Kidney (tissue), 14 donors: ENCODE measurements around the gene ABHD14A. TPM values are rescaled to one million over a fixed set of nuclear protein-coding genes. Genes with fewer than 3 reads are reported as not detected.

Experiments used
- DNase-seq, 5 donors: peaks; one replicate each; pipeline ENCODE4 v3.0.0-alpha.2; 2013 to 2020
- FAIRE-seq: peaks from 2 replicates; lab custom pipeline; 2012; peaks lifted over from hg19 to GRCh38; lab: Jason Lieb, UNC
- H3K27ac ChIP-seq, 2 donors: one replicate each; pipeline ENCODE4 v1.7.0; 2013; ENCODE audit warnings: low read depth in 2 of 2, low read length in 2 of 2, inconsistent platforms in 1 of 2
- H3K27me3 ChIP-seq: one replicate; pipeline ENCODE4 v1.7.1; 2013; ENCODE audit warnings: low read length, inconsistent platforms; ENCODE audit not compliant: control insufficient read depth, insufficient read depth
- H3K36me3 ChIP-seq, 3 donors: one replicate each; pipeline versions ENCODE4 v1.7.0 to v1.7.1; 2013; ENCODE audit warnings: low read length in 3 of 3, control low read depth in 1 of 3, inconsistent platforms in 1 of 3; ENCODE audit not compliant: insufficient read depth in 3 of 3, control insufficient read depth in 2 of 3
- H3K4me1 ChIP-seq, 3 donors: one replicate each; pipeline versions ENCODE4 v1.7.0 to v1.7.1; 2013; ENCODE audit warnings: low read length in 3 of 3, inconsistent platforms in 1 of 3, low read depth in 1 of 3; ENCODE audit not compliant: control insufficient read depth in 2 of 3, insufficient read depth in 2 of 3
- H3K4me3 ChIP-seq, 3 donors: one replicate each; pipeline versions ENCODE4 v1.7.0 to v1.8.1; 2013; ENCODE audit warnings: low read length in 3 of 3, control low read depth in 1 of 3, inconsistent platforms in 1 of 3
- H3K9ac ChIP-seq, 3 donors: one replicate each; pipeline versions ENCODE4 v1.7.0 to v1.7.1; 2013; ENCODE audit warnings: low read length in 3 of 3, control low read depth in 1 of 3, inconsistent platforms in 1 of 3
- H3K9me3 ChIP-seq, 3 donors: one replicate each; pipeline versions ENCODE4 v1.7.0 to v1.7.1; 2013; ENCODE audit warnings: low read length in 3 of 3, control low read depth in 1 of 3, inconsistent platforms in 1 of 3; ENCODE audit not compliant: control insufficient read depth in 2 of 3, insufficient read depth in 1 of 3
- intact Hi-C: fragments of 100-400 bp; cut with DNase I; formaldehyde crosslinking; loops from one replicate; pipeline ENCODE4 v1.11.1; 2022
- polyA plus RNA-seq: library from polyadenylated mRNA; stranded (reverse); fragments of 350-450 nt; fragmentation: Illumina TruSeq; extraction: RNeasy Lipid Tissue Mini Kit (QIAGEN cat#74804); gene quantifications from one replicate; pipeline ENCODE4 v1.2.3, GENCODE V29; 2014; ENCODE audit warnings: low read depth, low replicate concordance; ENCODE audit not compliant: insufficient read depth
- total RNA-seq: library from RNA; stranded (reverse); fragmentation: NEBNext Ultra II Directional; extraction: Animal tissue kit (Norgen Biotek cat#: 25700); gene quantifications from one replicate; pipeline ENCODE4 v1.2.1, GENCODE V29; 2021
- TF ChIP-seq, protein P1 (sequence below): IDR thresholded peaks from 3 replicates; pipeline ENCODE4 v1.5.1; 2012; ENCODE audit warnings: mild to moderate bottlenecking, moderate library complexity, borderline replicate concordance; ENCODE audit not compliant: insufficient read depth; ENCODE audit errors: extremely low read depth
- donor health status: control.
- donor health status: control.
- donor health status: control.
- donor health status: control.
- donor health status: control.
- donor health status: DM: yes; HTN: yes; CAD: no.
- donor health status: Normal renal cell carcinoma (clear cell type).

Gene ABHD14A
- total and polyA plus RNA-seq, 2 donors from 2014 or later = 20.7 to 50.5 TPM

DNA sequence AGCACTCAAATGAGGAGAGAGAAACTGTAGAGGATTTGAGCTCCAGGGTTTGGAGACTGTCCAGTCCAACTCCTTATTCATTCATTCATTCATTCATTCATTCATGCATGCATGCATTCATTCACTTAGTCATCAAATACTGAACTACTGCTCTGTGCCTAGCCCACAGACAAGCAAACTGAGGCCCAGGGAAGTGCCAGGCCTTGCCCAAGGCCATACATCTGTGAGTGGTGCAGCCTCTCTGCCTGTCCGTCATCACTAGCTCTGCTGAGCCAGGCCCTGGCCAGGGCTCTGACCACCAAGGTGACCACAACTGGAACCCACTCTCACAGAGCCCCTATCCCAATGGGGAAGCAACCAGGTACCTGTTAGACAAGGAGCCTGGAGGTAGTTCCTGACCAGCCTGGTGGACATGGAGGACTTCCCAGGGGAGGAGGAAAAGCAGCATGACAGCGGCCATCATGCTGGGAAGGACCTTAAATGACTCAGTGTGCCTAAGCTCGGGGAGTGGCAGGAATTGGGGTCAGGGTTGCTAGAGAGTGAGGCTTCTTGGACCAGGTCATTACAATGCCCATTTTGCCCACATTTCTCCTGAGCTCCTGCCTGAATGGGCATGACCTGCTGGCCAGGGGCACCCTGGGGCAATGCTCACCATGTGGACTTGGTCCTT is 48.4 kb downstream of the ABHD14A start:
- DNase-seq = no peak
- H3K4me3 ChIP-seq = peak overlapping the region in 1 of 3 donors; percentile 13
- no peak for FAIRE-seq
- H3K27ac ChIP-seq = peak overlapping the region; percentile 18 to 51
- TF ChIP-seq, protein P1, sequence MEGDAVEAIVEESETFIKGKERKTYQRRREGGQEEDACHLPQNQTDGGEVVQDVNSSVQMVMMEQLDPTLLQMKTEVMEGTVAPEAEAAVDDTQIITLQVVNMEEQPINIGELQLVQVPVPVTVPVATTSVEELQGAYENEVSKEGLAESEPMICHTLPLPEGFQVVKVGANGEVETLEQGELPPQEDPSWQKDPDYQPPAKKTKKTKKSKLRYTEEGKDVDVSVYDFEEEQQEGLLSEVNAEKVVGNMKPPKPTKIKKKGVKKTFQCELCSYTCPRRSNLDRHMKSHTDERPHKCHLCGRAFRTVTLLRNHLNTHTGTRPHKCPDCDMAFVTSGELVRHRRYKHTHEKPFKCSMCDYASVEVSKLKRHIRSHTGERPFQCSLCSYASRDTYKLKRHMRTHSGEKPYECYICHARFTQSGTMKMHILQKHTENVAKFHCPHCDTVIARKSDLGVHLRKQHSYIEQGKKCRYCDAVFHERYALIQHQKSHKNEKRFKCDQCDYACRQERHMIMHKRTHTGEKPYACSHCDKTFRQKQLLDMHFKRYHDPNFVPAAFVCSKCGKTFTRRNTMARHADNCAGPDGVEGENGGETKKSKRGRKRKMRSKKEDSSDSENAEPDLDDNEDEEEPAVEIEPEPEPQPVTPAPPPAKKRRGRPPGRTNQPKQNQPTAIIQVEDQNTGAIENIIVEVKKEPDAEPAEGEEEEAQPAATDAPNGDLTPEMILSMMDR = no peak
- H3K36me3 ChIP-seq = no peaks in the 10 kb centered on the region
- H3K9me3 ChIP-seq = no peaks in the 10 kb centered on the region
- no peaks in the 10 kb centered on the region for H3K27me3 ChIP-seq
- peak overlapping the region in 1 of 3 donors; percentile 19 for H3K9ac ChIP-seq
- peaks cover 0 to 37% (median 13%) of the 10 kb centered on the region in 3 donors for H3K4me1 ChIP-seq
- intact Hi-C loops = no loop called here

DNA sequence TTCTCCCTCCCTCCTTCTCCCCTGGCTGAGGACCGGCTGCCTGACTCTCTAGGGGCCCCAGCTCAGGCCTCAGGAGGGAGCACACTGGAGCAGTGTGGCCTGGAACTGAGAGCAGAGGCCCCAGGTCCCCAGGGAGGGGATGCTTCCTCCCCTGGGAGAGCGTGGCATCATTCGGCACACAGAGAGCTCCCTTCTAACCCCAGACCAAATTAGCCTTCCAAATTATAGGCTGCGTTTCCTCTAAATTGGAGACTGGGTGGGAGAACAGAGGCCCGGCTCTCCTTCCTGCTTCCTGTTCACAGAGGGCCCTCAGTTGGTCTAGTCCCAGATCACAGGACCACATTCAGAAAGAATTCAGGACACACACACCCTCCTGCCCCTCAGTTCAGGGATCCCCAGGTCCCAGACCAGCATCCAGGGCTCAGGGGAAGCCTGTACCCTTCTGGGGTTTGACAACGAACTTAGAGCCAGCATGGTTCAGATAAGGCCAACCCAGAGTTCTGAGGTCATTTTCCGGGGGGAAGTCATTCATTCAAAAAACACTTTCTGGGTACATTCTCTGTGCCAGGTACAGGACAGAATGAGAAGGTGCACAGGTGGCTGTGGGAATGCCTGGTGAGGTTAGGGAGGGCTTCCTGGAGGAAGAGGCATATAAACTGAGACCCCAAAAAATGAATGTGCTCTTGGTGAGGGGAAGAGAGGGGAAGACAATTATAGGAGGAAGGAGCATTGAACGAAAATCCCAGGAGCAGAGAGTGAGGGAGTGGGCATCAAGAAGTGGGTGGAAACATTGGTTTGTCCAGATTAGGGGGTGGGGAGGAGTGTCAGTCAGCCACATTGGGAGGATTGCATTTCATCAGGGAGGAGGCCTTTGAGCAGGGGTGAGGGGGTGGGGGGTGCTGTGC is 49.2 kb downstream of the ABHD14A start:
- H3K27me3 ChIP-seq = no peaks in the 10 kb centered on the region
- no peak for FAIRE-seq
- peaks cover 0 to 34% (median 13%) of the 10 kb centered on the region in 3 donors for H3K4me1 ChIP-seq
- no peaks in the 10 kb centered on the region for H3K9me3 ChIP-seq
- TF ChIP-seq, protein P1 = no peak
- H3K9ac ChIP-seq = peak overlapping the region in 1 of 3 donors; percentile 46
- intact Hi-C loops = no loop called here
- peak overlapping the region; percentile 6 to 18 for H3K27ac ChIP-seq
- DNase-seq = no peak
- H3K4me3 ChIP-seq = no peak overlapping the region
- no peaks in the 10 kb centered on the region for H3K36me3 ChIP-seq

DNA sequence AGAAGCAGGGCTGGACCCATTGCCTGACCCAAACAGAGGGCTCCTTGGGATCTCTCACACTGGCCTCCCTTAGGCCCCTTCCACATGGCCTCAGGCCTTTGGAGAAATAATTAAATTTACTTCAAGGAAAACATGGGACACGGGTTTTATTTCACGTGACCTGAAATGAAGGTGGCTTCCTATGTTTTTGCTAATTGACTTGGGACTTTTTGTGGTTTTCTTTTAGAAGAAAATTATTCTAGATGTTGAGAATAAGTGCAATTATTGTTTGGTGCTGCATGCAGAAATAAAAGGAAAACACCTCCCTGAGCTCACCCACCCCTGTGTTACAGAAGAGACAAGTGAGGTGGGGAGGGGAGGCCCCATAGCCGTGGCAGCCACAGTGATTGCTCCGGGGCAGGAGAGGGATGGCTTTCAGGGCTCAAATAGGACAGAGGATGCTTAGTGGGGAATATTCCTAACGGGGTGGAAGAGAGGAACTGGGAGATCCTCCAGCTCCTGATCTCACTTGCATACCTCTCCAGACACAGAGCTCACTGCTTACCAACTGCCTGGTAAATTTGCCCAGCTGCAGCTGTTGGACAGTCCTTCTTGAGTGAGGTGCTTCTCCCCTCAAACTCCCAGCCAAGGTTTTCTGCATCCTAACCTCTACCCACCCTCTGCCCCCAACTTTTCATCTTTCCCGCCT is 50.0 kb downstream of the ABHD14A start:
- Histone ChIP-seq H3K9me3 (no peaks in the 10 kb centered on the region), H3K9ac (no peak overlapping the region), H3K4me3 (no peak overlapping the region), H3K4me1 (peaks cover 0 to 31% (median 13%) of the 10 kb centered on the region in 3 donors), H3K27me3 (no peaks in the 10 kb centered on the region), H3K27ac (peak overlapping the region in 1 of 2 donors; percentile 36), H3K36me3 (no peaks in the 10 kb centered on the region)
- FAIRE-seq (no peak), DNase-seq (no peak)
- TF ChIP-seq, protein P1 = no peak
- intact Hi-C loops = no loop called here
